Measurements from ENCODE around the gene DYNC2LI1.

- TF ChIP-seq CTCF (conservative IDR thresholded peaks at IDR 0.05 in 1 of 2, IDR thresholded peaks at IDR 0.05 in 1 of 2; ENCODE audit: extremely low read depth in 1 of 2, insufficient read depth in 1 of 2, low read depth in 1 of 2, low read length in 2 of 2), result no peak
- no peak for TF ChIP-seq EZH2 (IDR thresholded peaks at IDR 0.05; ENCODE audit: borderline replicate concordance, low read length)
Observed at GRCh38 chr2:43737097-43737854, 36.6 kb upstream of the DYNC2LI1 start.

Measured in mammary epithelial cell (primary cell).